Gastrocnemius medialis (tissue), 4 donors: Measurements from ENCODE around the gene DIPK2A. TPM values are rescaled to one million over a fixed set of nuclear protein-coding genes. Genes with fewer than 3 reads are reported as not detected.

Experiments used
- ATAC-seq, 2 donors: fragments of 150-250 bp; one replicate each; pipeline ENCODE4 v1.9.1; 2016
- DNase-seq, 2 donors: peaks; one replicate each; pipeline ENCODE4 v3.0.0-alpha.2; 2019
- H3K27ac ChIP-seq, 4 donors: fragments of 200-600 bp; sonication (generic); 1 replicate in 1 of 4; 2 replicates in 3 of 4; pipeline ENCODE4 v1.5.1; 2016 to 2018; ENCODE audit warnings: mild to moderate bottlenecking in 2 of 4, moderate library complexity in 1 of 4
- H3K27me3 ChIP-seq, 3 donors: fragments of 200-600 bp; sonication (generic) in 2 of 3; 1 replicate in 1 of 3; 2 replicates in 2 of 3; pipeline versions ENCODE4 v1.5.1 to v1.6.0; 2016 to 2019; ENCODE audit warnings: mild to moderate bottlenecking in 1 of 3, moderate library complexity in 1 of 3
- H3K36me3 ChIP-seq, 2 donors: fragments of 200-600 bp; sonication (generic) in 1 of 2; one replicate each; pipeline ENCODE4 v1.5.1; 2017 to 2018
- H3K4me1 ChIP-seq, 2 donors: fragments of 200-600 bp; sonication (generic) in 1 of 2; one replicate each; pipeline ENCODE4 v1.5.1; 2016 to 2017; ENCODE audit warnings: mild to moderate bottlenecking in 2 of 2
- H3K4me3 ChIP-seq, 4 donors: fragments of 200-600 bp; sonication (generic) in 3 of 4; 1 replicate in 1 of 4; 2 replicates in 3 of 4; pipeline ENCODE4 v1.5.1; 2016 to 2019; ENCODE audit warnings: mild to moderate bottlenecking in 2 of 4
- H3K9me3 ChIP-seq, 3 donors: fragments of 200-600 bp; sonication (generic) in 2 of 3; 1 replicate in 1 of 3; 2 replicates in 2 of 3; pipeline ENCODE4 v1.5.1; 2016 to 2019
- POLR2A ChIP-seq, 2 donors: fragments of 450-650 bp; IDR thresholded peaks; one replicate each; pipeline ENCODE4 v1.6.1; 2017; ENCODE audit warnings: antibody characterized with exemption in 2 of 2, mild to moderate bottlenecking in 2 of 2, moderate library complexity in 2 of 2
- in situ Hi-C, 4 donors: fragments of 200-750 bp; cut with MboI; loops; one replicate each; pipeline versions ENCODE4 v1.15.0 to v1.8.0; 2017; ENCODE audit warnings: low sequenced_read_pairs in 4 of 4
- intact Hi-C: fragments of 100-400 bp; cut with DNase I; formaldehyde crosslinking; loops from one replicate; pipeline ENCODE4 v1.15.1; 2023; ENCODE audit warnings: low total_unique reads
- total RNA-seq, 4 donors: library from RNA; depleted of rRNA; stranded (reverse); fragments of >200 nt; gene quantifications; one replicate each; pipeline versions ENCODE4 v1.1.0 to v1.2.3, GENCODE V29; 2016
- TF ChIP-seq, protein P1 (sequence below), 5 experiments: fragments of 450-650 bp in 3 of 5; fragments of 200-600 bp in 2 of 5; sonication (generic) in 2 of 5; IDR thresholded peaks in 4 of 5; conservative IDR thresholded peaks in 1 of 5; 1 replicate in 4 of 5; 2 replicates in 1 of 5; pipeline ENCODE4 v1.5.1; 2016 to 2019; ENCODE audit warnings: antibody characterized with exemption in 5 of 5, mild to moderate bottlenecking in 3 of 5, moderate library complexity in 3 of 5

Gene DIPK2A
- total RNA-seq, 4 donors from 2014 or later: 7.7 to 14.1 (median 10.4) TPM

DNA sequence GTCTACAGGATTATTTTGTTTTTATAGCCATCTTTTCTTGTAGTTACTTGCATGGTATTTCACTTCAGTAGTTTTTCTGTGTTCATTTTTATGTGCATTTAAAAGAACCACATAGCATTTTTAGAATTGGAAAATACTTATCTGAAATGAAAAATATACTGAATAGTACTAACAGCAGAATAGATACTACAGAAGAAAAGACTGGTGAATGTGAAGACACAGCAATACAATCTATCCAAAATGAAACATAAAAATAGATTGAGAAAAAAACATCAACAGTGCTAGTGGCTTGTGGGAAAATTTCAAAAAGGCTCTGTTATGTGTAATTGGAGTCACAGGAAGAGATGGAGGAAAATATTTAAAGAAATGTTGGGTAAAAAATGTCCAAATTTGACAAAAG is 12.7 kb upstream of the DIPK2A start:
- H3K36me3 ChIP-seq: no peaks in the 10 kb centered on the region
- TF ChIP-seq POLR2A (IDR thresholded peaks at IDR 0.05): no peak
- TF ChIP-seq, protein P1, sequence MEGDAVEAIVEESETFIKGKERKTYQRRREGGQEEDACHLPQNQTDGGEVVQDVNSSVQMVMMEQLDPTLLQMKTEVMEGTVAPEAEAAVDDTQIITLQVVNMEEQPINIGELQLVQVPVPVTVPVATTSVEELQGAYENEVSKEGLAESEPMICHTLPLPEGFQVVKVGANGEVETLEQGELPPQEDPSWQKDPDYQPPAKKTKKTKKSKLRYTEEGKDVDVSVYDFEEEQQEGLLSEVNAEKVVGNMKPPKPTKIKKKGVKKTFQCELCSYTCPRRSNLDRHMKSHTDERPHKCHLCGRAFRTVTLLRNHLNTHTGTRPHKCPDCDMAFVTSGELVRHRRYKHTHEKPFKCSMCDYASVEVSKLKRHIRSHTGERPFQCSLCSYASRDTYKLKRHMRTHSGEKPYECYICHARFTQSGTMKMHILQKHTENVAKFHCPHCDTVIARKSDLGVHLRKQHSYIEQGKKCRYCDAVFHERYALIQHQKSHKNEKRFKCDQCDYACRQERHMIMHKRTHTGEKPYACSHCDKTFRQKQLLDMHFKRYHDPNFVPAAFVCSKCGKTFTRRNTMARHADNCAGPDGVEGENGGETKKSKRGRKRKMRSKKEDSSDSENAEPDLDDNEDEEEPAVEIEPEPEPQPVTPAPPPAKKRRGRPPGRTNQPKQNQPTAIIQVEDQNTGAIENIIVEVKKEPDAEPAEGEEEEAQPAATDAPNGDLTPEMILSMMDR (IDR thresholded peaks at IDR 0.05 in 4 of 5, conservative IDR thresholded peaks at IDR 0.05 in 1 of 5): no peak
- intact Hi-C loops: no loop called here
- no peaks in the 10 kb centered on the region for H3K9me3 ChIP-seq
- H3K4me1 ChIP-seq: no peaks in the 10 kb centered on the region
- in situ Hi-C loops: loop anchor here in 2 of 4 donors (25.0 kb wide), 1 partner anchor 172 kb away; no protein-coding TSS in a partner anchor
- no peaks in the 10 kb centered on the region for H3K27me3 ChIP-seq
- ATAC-seq (no peak), DNase-seq (no peak)
- no peak overlapping the region for H3K27ac ChIP-seq
- H3K4me3 ChIP-seq: no peak overlapping the region

DNA sequence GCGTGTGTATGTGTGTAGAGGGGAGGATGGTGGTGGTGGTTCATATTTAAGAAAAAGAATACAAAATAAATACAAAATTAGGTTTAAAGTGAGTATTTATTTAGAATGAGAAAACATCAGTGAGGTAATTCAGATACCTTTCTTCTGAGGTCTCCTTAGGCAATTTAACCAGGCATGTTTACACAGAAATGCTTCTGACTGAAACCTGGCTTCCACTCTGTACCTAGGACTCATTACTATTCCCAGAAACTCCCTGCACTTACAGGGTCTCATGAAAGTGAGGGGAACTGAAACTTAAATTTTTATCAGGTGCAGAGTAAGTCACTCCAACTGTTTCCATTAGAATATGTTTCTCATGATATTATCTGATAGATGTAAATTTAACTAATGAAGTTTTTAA is 10.3 kb upstream of the DIPK2A start:
- H3K27ac ChIP-seq: no peak overlapping the region
- no peak for TF ChIP-seq POLR2A (IDR thresholded peaks at IDR 0.05)
- H3K36me3 ChIP-seq: no peaks in the 10 kb centered on the region
- H3K9me3 ChIP-seq: no peaks in the 10 kb centered on the region
- DNase-seq: no peak
- H3K4me1 ChIP-seq: no peaks in the 10 kb centered on the region
- intact Hi-C loops (no loop called here), in situ Hi-C loops (loop anchor here in 2 of 4 donors (25.0 kb wide), 1 partner anchor 174 kb away; no protein-coding TSS in a partner anchor)
- ATAC-seq: no peak
- no peaks in the 10 kb centered on the region for H3K27me3 ChIP-seq
- no peak overlapping the region for H3K4me3 ChIP-seq

DNA sequence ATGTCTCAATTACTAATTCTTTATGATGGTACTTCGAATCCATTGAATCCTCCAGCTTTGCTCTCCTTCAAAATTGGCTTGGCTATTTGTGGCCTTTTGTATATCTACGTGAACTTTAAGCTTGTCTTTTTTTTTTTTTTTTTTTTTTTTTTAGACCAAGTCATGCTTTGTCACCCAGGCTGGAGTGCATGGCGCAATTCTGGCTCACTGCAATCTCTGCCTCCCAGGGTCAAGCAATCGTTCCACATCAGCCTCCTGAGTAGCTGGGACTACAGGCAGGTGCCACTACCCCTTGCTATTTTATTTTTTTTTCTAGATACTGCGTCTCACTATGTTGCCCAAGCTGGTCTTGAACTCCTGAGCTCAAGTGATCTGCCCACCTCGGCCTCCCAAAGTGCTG is 7.7 kb upstream of the DIPK2A start:
- intact Hi-C loops: no loop called here
- Histone ChIP-seq H3K4me1 (no peaks in the 10 kb centered on the region), H3K4me3 (no peak overlapping the region), H3K9me3 (no peaks in the 10 kb centered on the region), H3K27me3 (no peaks in the 10 kb centered on the region), H3K27ac (no peak overlapping the region), H3K36me3 (no peaks in the 10 kb centered on the region)
- TF ChIP-seq POLR2A (IDR thresholded peaks at IDR 0.05): no peak
- TF ChIP-seq, protein P1 (IDR thresholded peaks at IDR 0.05 in 4 of 5, conservative IDR thresholded peaks at IDR 0.05 in 1 of 5): no peak
- ATAC-seq (no peak), DNase-seq (no peak)
- in situ Hi-C loops: loop anchor here in 2 of 4 donors (25.0 kb wide), 1 partner anchor 177 kb away; no protein-coding TSS in a partner anchor

DNA sequence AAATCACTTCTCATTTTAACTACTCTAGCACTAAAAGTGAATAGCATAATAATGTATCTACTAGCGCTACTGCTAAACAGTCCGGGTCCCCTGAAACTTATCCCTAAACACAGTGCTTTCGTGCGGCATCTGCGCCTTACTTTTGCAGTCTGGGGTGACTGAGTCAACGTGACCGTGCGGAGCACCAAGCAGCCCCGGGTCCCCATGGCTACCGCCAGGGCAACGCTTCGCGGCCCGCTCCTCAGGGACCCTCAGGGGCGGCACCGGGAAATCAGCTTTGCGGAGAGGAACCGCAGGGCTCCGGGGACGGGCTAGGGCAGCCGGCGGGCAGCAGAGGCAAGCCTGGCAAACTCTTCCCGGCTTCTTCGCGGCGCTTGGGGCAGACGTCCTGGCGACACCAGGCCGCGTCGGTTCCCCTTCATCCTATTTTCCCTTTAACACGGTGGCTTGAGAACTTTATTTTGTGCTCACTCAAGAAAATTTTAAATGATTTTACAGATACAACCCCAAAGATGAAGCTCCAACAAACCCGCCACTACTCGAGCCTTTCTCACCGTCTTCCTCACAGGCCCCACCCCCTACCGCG is 757 bp upstream of the DIPK2A start:
- H3K27me3 ChIP-seq: no peaks in the 10 kb centered on the region
- TF ChIP-seq, protein P1 (IDR thresholded peaks at IDR 0.05 in 4 of 5, conservative IDR thresholded peaks at IDR 0.05 in 1 of 5): peak in 3 of 5 experiments; percentile 12 to 36 (median 16)
- no peak for TF ChIP-seq POLR2A (IDR thresholded peaks at IDR 0.05)
- intact Hi-C loops: loop anchor here (2.0 to 10.0 kb wide), 3 partner anchors 61 to 804 kb away; partner anchors contain the start of gene SLC9A9
- H3K36me3 ChIP-seq: no peaks in the 10 kb centered on the region
- H3K9me3 ChIP-seq: no peaks in the 10 kb centered on the region
- peaks cover 22 to 24% of the 10 kb centered on the region in 2 donors for H3K4me1 ChIP-seq
- in situ Hi-C loops: loop anchor here in 2 of 4 donors (25.0 kb wide), 1 partner anchor 184 kb away; no protein-coding TSS in a partner anchor
- ATAC-seq: peak; percentile 6 to 16
- peak; percentile 14 to 28 for DNase-seq
- peak overlapping the region; percentile 85 to 94 (median 89) for H3K4me3 ChIP-seq
- H3K27ac ChIP-seq: peak overlapping the region; percentile 92 to 97 (median 94)

DNA sequence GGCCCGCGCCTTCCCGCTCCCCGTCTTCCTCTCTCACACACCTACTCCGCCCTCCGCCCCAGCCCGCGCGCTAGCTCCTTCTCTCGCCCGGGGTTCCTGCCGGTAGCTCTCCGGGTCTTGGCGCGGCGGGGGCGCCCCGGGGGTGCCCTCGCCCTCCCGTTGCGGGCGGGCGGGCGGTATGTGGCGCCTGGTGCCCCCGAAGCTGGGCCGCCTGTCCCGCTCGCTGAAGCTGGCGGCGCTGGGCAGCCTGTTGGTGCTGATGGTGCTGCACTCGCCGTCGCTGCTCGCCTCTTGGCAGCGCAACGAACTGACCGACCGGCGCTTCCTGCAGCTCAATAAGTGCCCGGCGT is 507 bp downstream of the DIPK2A start:
- peak; percentile 26 to 28 for ATAC-seq
- Histone ChIP-seq H3K27me3 (no peaks in the 10 kb centered on the region), H3K27ac (peak overlapping the region; percentile 92 to 97 (median 94)), H3K4me3 (peak overlapping the region; percentile 85 to 94 (median 89)), H3K9me3 (no peaks in the 10 kb centered on the region), H3K4me1 (peaks cover 30 to 33% of the 10 kb centered on the region in 2 donors), H3K36me3 (no peaks in the 10 kb centered on the region)
- TF ChIP-seq POLR2A (IDR thresholded peaks at IDR 0.05): no peak
- TF ChIP-seq, protein P1 (IDR thresholded peaks at IDR 0.05 in 4 of 5, conservative IDR thresholded peaks at IDR 0.05 in 1 of 5): no peak
- in situ Hi-C loops: loop anchor here in 2 of 4 donors (25.0 kb wide), 1 partner anchor 185 kb away; no protein-coding TSS in a partner anchor
- intact Hi-C loops: loop anchor here (5.0 to 10.0 kb wide), 2 partner anchors 60 to 803 kb away; no protein-coding TSS in a partner anchor
- no peak for DNase-seq
